ENCODE results near the gene UBE2Q1. TPM values are rescaled to one million over a fixed set of nuclear protein-coding genes. Genes with fewer than 3 reads are reported as not detected.

UBE2Q1 gene
- total and polyA plus RNA-seq, 2 experiments from 2014 or later, result 15.5 to 33.0 TPM

Other genes starting within 250 kb of the UBE2Q1 start
- gene AQP10, start 237.6 kb downstream of the UBE2Q1 start, total RNA-seq (2014; rRNA removed; shearing (Covaris generic)), result not detected in 2 replicates
- gene AQP10, start 237.6 kb downstream of the UBE2Q1 start, polyA plus RNA-seq (2016; fragmentation: Nextera tagmentation; extraction: Ambion mirVana), result not detected in 2 replicates
- 92.9 and 112 TPM in 2 replicates for gene ATP8B2, start 233.1 kb downstream of the UBE2Q1 start, total RNA-seq (2014; rRNA removed; shearing (Covaris generic))
- 8.8 and 11.0 TPM in 2 replicates for gene ATP8B2, start 233.1 kb downstream of the UBE2Q1 start, polyA plus RNA-seq (2016; fragmentation: Nextera tagmentation; extraction: Ambion mirVana)
- gene IL6R, start 153.3 kb downstream of the UBE2Q1 start, total RNA-seq (2014; rRNA removed; shearing (Covaris generic)), result 3.2 and 13.8 TPM in 2 replicates
- 1.0 and 1.2 TPM in 2 replicates for gene IL6R, start 153.3 kb downstream of the UBE2Q1 start, polyA plus RNA-seq (2016; fragmentation: Nextera tagmentation; extraction: Ambion mirVana)
- gene TDRD10, start 56.4 kb downstream of the UBE2Q1 start, total RNA-seq (2014; rRNA removed; shearing (Covaris generic)), result not detected in 2 replicates
- 0.19 and 0.29 TPM in 2 replicates for gene TDRD10, start 56.4 kb downstream of the UBE2Q1 start, polyA plus RNA-seq (2016; fragmentation: Nextera tagmentation; extraction: Ambion mirVana)
- 0.43 and 0.69 TPM in 2 replicates for gene SHE, start 56.2 kb downstream of the UBE2Q1 start, total RNA-seq (2014; rRNA removed; shearing (Covaris generic))
- 0.16 and 0.23 TPM in 2 replicates for gene SHE, start 56.2 kb downstream of the UBE2Q1 start, polyA plus RNA-seq (2016; fragmentation: Nextera tagmentation; extraction: Ambion mirVana)
- gene CHRNB2, start 9.1 kb upstream of the UBE2Q1 start, total RNA-seq (2014; rRNA removed; shearing (Covaris generic)), result 3.6 and 5.3 TPM in 2 replicates
- gene CHRNB2, start 9.1 kb upstream of the UBE2Q1 start, polyA plus RNA-seq (2016; fragmentation: Nextera tagmentation; extraction: Ambion mirVana), result 0.73 and 0.92 TPM in 2 replicates
- gene ADAR, start 49.5 kb upstream of the UBE2Q1 start, total RNA-seq (2014; rRNA removed; shearing (Covaris generic)), result 188 TPM in 2 replicates
- 80.0 and 96.4 TPM in 2 replicates for gene ADAR, start 49.5 kb upstream of the UBE2Q1 start, polyA plus RNA-seq (2016; fragmentation: Nextera tagmentation; extraction: Ambion mirVana)

Data from GM23338 (cell line).